ENCODE results near the gene SCP2.

GRCh38 chr1:53065391-53065790, 138.3 kb downstream of the SCP2 start:
- no peak for TF ChIP-seq EZH2 (IDR thresholded peaks at IDR 0.05; ENCODE audit: low read length, unreplicated experiment)
- TF ChIP-seq CTCF (conservative IDR thresholded peaks at IDR 0.05; ENCODE audit: low read depth, low read length): no peak

Measured in PC-3 (cell line).